Neural cell (in vitro differentiated cells): ENCODE results near the gene HS6ST2. TPM values are rescaled to one million over a fixed set of nuclear protein-coding genes. Genes with fewer than 3 reads are reported as not detected.

Source experiments
- H2AFZ ChIP-seq: fragments of 200-600, 300-800 bp; sonication (generic), shearing (Covaris generic); 2 replicates; pipeline ENCODE4 v1.6.0; 2014; ENCODE audit warnings: low read depth, mild to moderate bottlenecking, antibody characterized with exemption, low read length, moderate library complexity
- H3F3A ChIP-seq: fragments of 200-600 bp; shearing (Covaris generic); 2 replicates; pipeline ENCODE4 v1.6.1; 2016; ENCODE audit warnings: mild to moderate bottlenecking, moderate library complexity, mixed read lengths, antibody characterized with exemption, low read length; ENCODE audit not compliant: insufficient read depth, poor library complexity, severe bottlenecking
- H3K27ac ChIP-seq: fragments of 200-600, 300-800 bp; sonication (generic), shearing (Covaris generic); 2 replicates; pipeline ENCODE4 v1.5.1; 2014; ENCODE audit warnings: mild to moderate bottlenecking, low read length, moderate library complexity
- H3K27me3 ChIP-seq: fragments of 300-800, 200-600 bp; sonication (generic), shearing (Covaris generic); 2 replicates; pipeline ENCODE4 v1.6.0; 2014; ENCODE audit warnings: mild to moderate bottlenecking, low read depth, low read length, moderate library complexity; ENCODE audit not compliant: insufficient read depth
- H3K36me3 ChIP-seq: fragments of 300-800, 200-600 bp; sonication (generic), shearing (Covaris generic); 2 replicates; pipeline ENCODE4 v1.5.1; 2014; ENCODE audit warnings: mild to moderate bottlenecking, antibody characterized with exemption, low read length, moderate library complexity; ENCODE audit not compliant: insufficient read depth
- H3K4me2 ChIP-seq: fragments of 300-800, 200-600 bp; sonication (generic), shearing (Covaris generic); 2 replicates; pipeline ENCODE4 v1.6.0; 2014; ENCODE audit warnings: mild to moderate bottlenecking, low read length
- H3K4me3 ChIP-seq: fragments of 300-800, 200-600 bp; sonication (generic), shearing (Covaris generic); 2 replicates; pipeline ENCODE4 v1.5.1; 2014; ENCODE audit warnings: mild to moderate bottlenecking, low read length, moderate library complexity
- H3K79me2 ChIP-seq: fragments of 200-600 bp; shearing (Covaris generic); replicated peaks from 2 replicates; pipeline ENCODE4 v1.6.0; 2014; ENCODE audit warnings: mild to moderate bottlenecking, low read length, moderate library complexity; ENCODE audit not compliant: insufficient read depth
- H3K9ac ChIP-seq: fragments of 300-800, 200-600 bp; sonication (generic), shearing (Covaris generic); 2 replicates; pipeline ENCODE4 v1.6.1; 2016; ENCODE audit warnings: mild to moderate bottlenecking, low read length, mixed read lengths
- H3K9me2 ChIP-seq: fragments of 200-600 bp; shearing (Covaris generic); 2 replicates; pipeline ENCODE4 v1.6.1; 2016; ENCODE audit warnings: mild to moderate bottlenecking, low read length, mixed read lengths; ENCODE audit not compliant: insufficient read depth
- H3K9me3 ChIP-seq: fragments of 200-600, 300-800 bp; sonication (generic), shearing (Covaris generic); 2 replicates; pipeline ENCODE4 v1.6.1; 2016; ENCODE audit warnings: mild to moderate bottlenecking, mixed run types, low read length, moderate library complexity, mixed read lengths
- H4K20me1 ChIP-seq: fragments of 200-600 bp; shearing (Covaris generic); 2 replicates; pipeline ENCODE4 v1.6.1; 2016; ENCODE audit warnings: mild to moderate bottlenecking, mixed run types; ENCODE audit not compliant: insufficient read depth
- EP300 ChIP-seq: fragments of 450-650 bp; conservative IDR thresholded peaks from 2 replicates; pipeline ENCODE4 v1.6.1; 2014; ENCODE audit warnings: antibody characterized with exemption, mild to moderate bottlenecking, moderate library complexity; ENCODE audit not compliant: poor library complexity, severe bottlenecking
- EZH2 ChIP-seq: fragments of 200-600, 300-800 bp; shearing (Covaris generic), sonication (generic); IDR thresholded peaks from 2 replicates; pipeline ENCODE4 v1.6.1; 2014; ENCODE audit warnings: antibody characterized with exemption, low read length, borderline replicate concordance, mild to moderate bottlenecking; ENCODE audit not compliant: insufficient read depth, poor library complexity, severe bottlenecking
- MXI1 ChIP-seq: fragments of 450-650 bp; conservative IDR thresholded peaks from 2 replicates; pipeline ENCODE4 v1.6.1; 2014; ENCODE audit warnings: antibody characterized with exemption, mild to moderate bottlenecking; ENCODE audit not compliant: poor library complexity, severe bottlenecking
- POLR2AphosphoS5 ChIP-seq: IDR thresholded peaks from 2 replicates; pipeline ENCODE4 v1.6.1; 2012
- RAD21 ChIP-seq: fragments of 450-650 bp; conservative IDR thresholded peaks from 2 replicates; pipeline ENCODE4 v1.6.1; 2014; ENCODE audit warnings: antibody characterized with exemption, mild to moderate bottlenecking, moderate library complexity
- SMC3 ChIP-seq: fragments of 450-650 bp; conservative IDR thresholded peaks from 2 replicates; pipeline ENCODE4 v1.6.1; 2014; ENCODE audit warnings: antibody characterized with exemption, mild to moderate bottlenecking, moderate library complexity; ENCODE audit not compliant: poor library complexity
- TAF1 ChIP-seq: IDR thresholded peaks from 2 replicates; pipeline ENCODE4 v1.6.1; 2012; ENCODE audit warnings: low read depth
- polyA plus RNA-seq: library from polyadenylated mRNA; depleted of rRNA; stranded (reverse); fragments of >200 nt; gene quantifications from 2 replicates; pipeline ENCODE4 v1.2.3, GENCODE V29; 2014
- TF ChIP-seq, protein P1 (sequence below): IDR thresholded peaks from 2 replicates; pipeline ENCODE4 v1.6.1; 2012; ENCODE audit warnings: borderline replicate concordance
- TF ChIP-seq, protein P2 (sequence below): fragments of 450-650 bp; IDR thresholded peaks from 2 replicates; pipeline ENCODE4 v1.5.1; 2014; ENCODE audit warnings: antibody characterized with exemption, mild to moderate bottlenecking, moderate library complexity; ENCODE audit not compliant: poor library complexity, severe bottlenecking

HS6ST2 gene
- polyA plus RNA-seq, 1 donor from 2014 or later, result 43.0 TPM

DNA sequence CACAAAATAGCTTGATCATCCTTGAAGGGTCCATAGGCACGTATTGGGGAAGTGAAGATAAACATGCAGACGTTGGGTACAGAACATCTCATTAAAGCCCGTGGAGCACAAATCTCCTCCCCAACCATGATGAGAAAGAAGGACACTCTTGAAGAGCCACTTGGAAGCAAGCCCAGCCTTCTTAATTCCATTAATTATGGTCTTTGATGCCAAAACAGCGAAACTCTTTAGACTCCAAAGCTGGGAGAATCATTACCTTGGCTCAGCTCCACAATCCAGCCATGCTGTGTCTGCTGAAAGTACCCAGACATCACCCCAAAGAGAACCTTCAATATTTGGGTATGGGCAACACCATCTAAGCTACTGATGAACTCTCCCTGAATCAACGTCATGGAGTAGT, 300.6 kb downstream of the HS6ST2 start:
- TF ChIP-seq, protein P1, sequence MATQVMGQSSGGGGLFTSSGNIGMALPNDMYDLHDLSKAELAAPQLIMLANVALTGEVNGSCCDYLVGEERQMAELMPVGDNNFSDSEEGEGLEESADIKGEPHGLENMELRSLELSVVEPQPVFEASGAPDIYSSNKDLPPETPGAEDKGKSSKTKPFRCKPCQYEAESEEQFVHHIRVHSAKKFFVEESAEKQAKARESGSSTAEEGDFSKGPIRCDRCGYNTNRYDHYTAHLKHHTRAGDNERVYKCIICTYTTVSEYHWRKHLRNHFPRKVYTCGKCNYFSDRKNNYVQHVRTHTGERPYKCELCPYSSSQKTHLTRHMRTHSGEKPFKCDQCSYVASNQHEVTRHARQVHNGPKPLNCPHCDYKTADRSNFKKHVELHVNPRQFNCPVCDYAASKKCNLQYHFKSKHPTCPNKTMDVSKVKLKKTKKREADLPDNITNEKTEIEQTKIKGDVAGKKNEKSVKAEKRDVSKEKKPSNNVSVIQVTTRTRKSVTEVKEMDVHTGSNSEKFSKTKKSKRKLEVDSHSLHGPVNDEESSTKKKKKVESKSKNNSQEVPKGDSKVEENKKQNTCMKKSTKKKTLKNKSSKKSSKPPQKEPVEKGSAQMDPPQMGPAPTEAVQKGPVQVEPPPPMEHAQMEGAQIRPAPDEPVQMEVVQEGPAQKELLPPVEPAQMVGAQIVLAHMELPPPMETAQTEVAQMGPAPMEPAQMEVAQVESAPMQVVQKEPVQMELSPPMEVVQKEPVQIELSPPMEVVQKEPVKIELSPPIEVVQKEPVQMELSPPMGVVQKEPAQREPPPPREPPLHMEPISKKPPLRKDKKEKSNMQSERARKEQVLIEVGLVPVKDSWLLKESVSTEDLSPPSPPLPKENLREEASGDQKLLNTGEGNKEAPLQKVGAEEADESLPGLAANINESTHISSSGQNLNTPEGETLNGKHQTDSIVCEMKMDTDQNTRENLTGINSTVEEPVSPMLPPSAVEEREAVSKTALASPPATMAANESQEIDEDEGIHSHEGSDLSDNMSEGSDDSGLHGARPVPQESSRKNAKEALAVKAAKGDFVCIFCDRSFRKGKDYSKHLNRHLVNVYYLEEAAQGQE, result no peak
- no peak for TF ChIP-seq EZH2
- no peak for TF ChIP-seq SMC3
- no peak for TF ChIP-seq TAF1
- TF ChIP-seq, protein P2, sequence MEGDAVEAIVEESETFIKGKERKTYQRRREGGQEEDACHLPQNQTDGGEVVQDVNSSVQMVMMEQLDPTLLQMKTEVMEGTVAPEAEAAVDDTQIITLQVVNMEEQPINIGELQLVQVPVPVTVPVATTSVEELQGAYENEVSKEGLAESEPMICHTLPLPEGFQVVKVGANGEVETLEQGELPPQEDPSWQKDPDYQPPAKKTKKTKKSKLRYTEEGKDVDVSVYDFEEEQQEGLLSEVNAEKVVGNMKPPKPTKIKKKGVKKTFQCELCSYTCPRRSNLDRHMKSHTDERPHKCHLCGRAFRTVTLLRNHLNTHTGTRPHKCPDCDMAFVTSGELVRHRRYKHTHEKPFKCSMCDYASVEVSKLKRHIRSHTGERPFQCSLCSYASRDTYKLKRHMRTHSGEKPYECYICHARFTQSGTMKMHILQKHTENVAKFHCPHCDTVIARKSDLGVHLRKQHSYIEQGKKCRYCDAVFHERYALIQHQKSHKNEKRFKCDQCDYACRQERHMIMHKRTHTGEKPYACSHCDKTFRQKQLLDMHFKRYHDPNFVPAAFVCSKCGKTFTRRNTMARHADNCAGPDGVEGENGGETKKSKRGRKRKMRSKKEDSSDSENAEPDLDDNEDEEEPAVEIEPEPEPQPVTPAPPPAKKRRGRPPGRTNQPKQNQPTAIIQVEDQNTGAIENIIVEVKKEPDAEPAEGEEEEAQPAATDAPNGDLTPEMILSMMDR, result no peak
- no peak for TF ChIP-seq POLR2AphosphoS5
- no peak for TF ChIP-seq RAD21
- no peak for TF ChIP-seq EP300
- TF ChIP-seq MXI1, result no peak
- Histone ChIP-seq H3K4me3 (no peak overlapping the region), H2AFZ (no peak overlapping the region), H3K27ac (no peak overlapping the region), H3K9me3 (no peaks in the 10 kb centered on the region), H3K79me2 (no peaks in the 10 kb centered on the region), H3F3A (no peaks in the 10 kb centered on the region), H3K9ac (no peak overlapping the region), H3K27me3 (no peaks in the 10 kb centered on the region), H3K36me3 (no peaks in the 10 kb centered on the region), H4K20me1 (no peaks in the 10 kb centered on the region), H3K9me2 (no peaks in the 10 kb centered on the region), H3K4me2 (no peak overlapping the region)

DNA sequence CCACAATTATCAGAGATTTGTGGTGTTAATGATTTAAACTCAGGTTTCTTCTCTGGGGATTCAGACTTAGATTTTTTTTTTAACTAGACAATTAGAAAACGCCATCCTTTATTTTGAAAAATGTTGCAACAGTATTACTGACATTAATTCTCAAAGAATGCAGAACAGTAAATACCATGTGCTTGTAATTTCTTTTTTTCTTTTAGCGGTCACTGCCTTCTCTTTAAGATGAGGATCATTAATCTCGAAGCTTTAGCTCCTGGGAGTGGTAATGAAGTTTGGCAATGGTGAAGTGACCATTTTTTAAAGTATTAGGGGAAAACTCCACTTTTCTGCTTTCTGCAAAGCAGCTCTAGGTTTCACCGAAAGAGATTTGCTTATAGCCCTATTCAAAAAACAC, 305.6 kb downstream of the HS6ST2 start:
- Histone ChIP-seq H3K27me3 (no peaks in the 10 kb centered on the region), H2AFZ (no peak overlapping the region), H3K36me3 (no peaks in the 10 kb centered on the region), H3K9me2 (no peaks in the 10 kb centered on the region), H3K79me2 (no peaks in the 10 kb centered on the region), H4K20me1 (no peaks in the 10 kb centered on the region), H3K9me3 (no peaks in the 10 kb centered on the region), H3F3A (no peaks in the 10 kb centered on the region), H3K4me2 (no peak overlapping the region), H3K4me3 (no peak overlapping the region), H3K9ac (no peak overlapping the region), H3K27ac (no peak overlapping the region)
- TF ChIP-seq EZH2 (no peak), TAF1 (no peak)
- TF ChIP-seq, protein P2, result no peak
- TF ChIP-seq, protein P1, result no peak
